ENCODE results near the gene SPAG8. TPM values are rescaled to one million over a fixed set of nuclear protein-coding genes. Genes with fewer than 3 reads are reported as not detected.

Gene SPAG8
- total RNA-seq, 1 experiment from 2014 or later: 0.07 TPM

DNA sequence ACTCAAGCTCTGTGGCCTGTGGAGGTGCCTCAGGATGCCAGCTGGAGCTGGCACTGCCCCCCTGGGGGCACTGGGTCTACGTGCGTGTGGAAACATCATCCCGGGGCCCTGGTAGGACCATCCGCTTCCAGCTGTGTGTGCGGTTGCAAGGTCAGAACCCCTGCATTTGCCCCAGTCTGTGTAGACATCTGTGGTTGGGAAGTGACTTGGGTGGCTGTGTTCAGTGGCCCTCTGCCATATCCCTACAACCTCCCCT, 29.5 kb upstream of the SPAG8 start:
- no peaks in the 10 kb centered on the region for H4K20me1 ChIP-seq (ENCODE audit: insufficient read depth, low read depth, low read length)
- no peak for DNase-seq
- no peaks in the 10 kb centered on the region for H3K27me3 ChIP-seq (ENCODE audit: low read length)
- H3K4me3 ChIP-seq (ENCODE audit: low read length): no peak overlapping the region
- H3K36me3 ChIP-seq (ENCODE audit: insufficient read depth, low read length): no peaks in the 10 kb centered on the region
- H3K9me3 ChIP-seq (ENCODE audit: low read length): no peaks in the 10 kb centered on the region
- peaks cover 15% of the 10 kb centered on the region for H3K4me1 ChIP-seq (ENCODE audit: low read length)
- H3K9me2 ChIP-seq (replicated peaks; ENCODE audit: insufficient read depth, low read length): no peaks in the 10 kb centered on the region
- no peak overlapping the region for H3K9ac ChIP-seq (ENCODE audit: low read length)
- no peaks in the 10 kb centered on the region for H3K79me2 ChIP-seq (ENCODE audit: low read length)
- H2AFZ ChIP-seq (ENCODE audit: low read length): no peak overlapping the region
- no peak overlapping the region for H3K27ac ChIP-seq (ENCODE audit: low read length)
- H3K4me2 ChIP-seq (ENCODE audit: low read depth, low read length, poor library complexity, severe bottlenecking): no peak overlapping the region

DNA sequence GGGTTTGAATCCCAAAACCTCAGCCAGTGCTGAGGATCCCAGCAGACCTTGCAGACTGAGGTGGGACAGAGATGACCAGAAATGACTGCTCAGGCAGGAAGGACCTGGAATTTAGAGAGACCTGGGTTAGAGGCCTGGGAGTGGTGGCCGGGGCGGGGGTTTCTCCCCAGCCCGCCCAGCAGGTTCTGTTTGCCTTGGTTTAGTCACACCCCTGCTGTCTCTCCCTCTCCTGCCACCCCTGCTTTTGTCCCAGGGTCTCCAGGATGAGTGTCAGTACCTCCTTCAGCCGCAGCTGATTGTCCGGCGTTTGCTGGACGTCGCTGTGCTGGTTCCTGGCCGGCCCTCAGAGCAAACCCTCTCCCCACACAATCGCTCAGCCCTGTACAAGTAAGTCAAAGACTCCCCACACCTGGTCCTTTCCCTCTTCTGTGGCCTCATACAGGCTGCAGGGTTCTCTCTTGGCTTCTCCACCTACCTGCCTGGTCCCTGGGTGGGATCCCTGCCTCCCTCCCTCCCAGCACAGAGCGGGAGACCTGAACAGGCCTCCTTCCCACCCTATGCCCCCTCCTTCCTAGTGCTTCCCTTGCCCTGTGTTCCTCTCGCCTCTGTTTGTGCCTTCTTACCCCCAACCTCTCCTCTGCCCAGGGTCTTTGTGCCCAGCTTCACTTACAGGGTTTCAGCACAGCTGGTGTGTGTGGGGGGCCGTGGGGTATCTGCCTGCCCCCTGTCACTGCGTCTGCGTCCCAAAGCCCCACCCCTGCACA, 29.0 kb upstream of the SPAG8 start:
- Histone ChIP-seq H3K9me2 (replicated peaks; ENCODE audit: insufficient read depth, low read length) (no peaks in the 10 kb centered on the region), H3K27ac (ENCODE audit: low read length) (no peak overlapping the region), H2AFZ (ENCODE audit: low read length) (no peak overlapping the region), H3K79me2 (ENCODE audit: low read length) (no peaks in the 10 kb centered on the region), H3K4me3 (ENCODE audit: low read length) (no peak overlapping the region), H3K36me3 (ENCODE audit: insufficient read depth, low read length) (no peaks in the 10 kb centered on the region), H3K9ac (ENCODE audit: low read length) (no peak overlapping the region), H3K4me1 (ENCODE audit: low read length) (peaks cover 15% of the 10 kb centered on the region), H3K27me3 (ENCODE audit: low read length) (no peaks in the 10 kb centered on the region), H4K20me1 (ENCODE audit: insufficient read depth, low read depth, low read length) (no peaks in the 10 kb centered on the region), H3K4me2 (ENCODE audit: low read depth, low read length, poor library complexity, severe bottlenecking) (no peak overlapping the region), H3K9me3 (ENCODE audit: low read length) (no peaks in the 10 kb centered on the region)
- no peak for DNase-seq

- Histone ChIP-seq H2AFZ (ENCODE audit: low read length) (no peak overlapping the region), H3K79me2 (ENCODE audit: low read length) (no peaks in the 10 kb centered on the region), H3K9ac (ENCODE audit: low read length) (no peak overlapping the region), H3K4me2 (ENCODE audit: low read depth, low read length, poor library complexity, severe bottlenecking) (no peak overlapping the region), H3K36me3 (ENCODE audit: insufficient read depth, low read length) (no peaks in the 10 kb centered on the region), H3K9me3 (ENCODE audit: low read length) (no peaks in the 10 kb centered on the region), H3K9me2 (replicated peaks; ENCODE audit: insufficient read depth, low read length) (no peaks in the 10 kb centered on the region), H3K4me1 (ENCODE audit: low read length) (peaks cover 6% of the 10 kb centered on the region), H4K20me1 (ENCODE audit: insufficient read depth, low read depth, low read length) (no peaks in the 10 kb centered on the region), H3K27ac (ENCODE audit: low read length) (no peak overlapping the region), H3K4me3 (ENCODE audit: low read length) (no peak overlapping the region), H3K27me3 (ENCODE audit: low read length) (no peaks in the 10 kb centered on the region)
- DNase-seq: no peak
Observed at GRCh38 chr9:35839926-35840325, 27.9 kb upstream of the SPAG8 start.

DNA sequence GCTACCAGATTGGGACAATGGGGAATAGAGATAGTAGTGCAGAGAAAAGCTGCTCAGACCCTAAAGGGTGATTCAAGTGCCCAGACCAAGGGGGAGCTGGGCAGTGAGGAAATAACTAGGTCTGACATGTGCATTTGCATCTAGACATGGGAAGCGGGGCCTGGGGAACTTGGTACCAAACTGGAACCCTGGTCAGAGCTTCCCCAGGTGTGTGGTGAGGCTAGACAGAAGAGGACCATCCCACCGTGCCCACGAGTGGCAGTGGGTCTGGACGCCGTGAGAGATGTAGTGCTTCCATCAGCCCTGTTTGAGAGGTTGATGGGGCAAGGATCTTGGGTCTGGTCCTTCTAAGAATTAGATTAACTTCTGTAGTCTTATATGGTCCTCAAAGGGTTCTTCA, 24.5 kb upstream of the SPAG8 start:
- Histone ChIP-seq H3K4me2 (ENCODE audit: low read depth, low read length, poor library complexity, severe bottlenecking) (no peak overlapping the region), H3K4me3 (ENCODE audit: low read length) (no peak overlapping the region), H3K79me2 (ENCODE audit: low read length) (no peaks in the 10 kb centered on the region), H3K9me3 (ENCODE audit: low read length) (no peaks in the 10 kb centered on the region), H3K4me1 (ENCODE audit: low read length) (0 out of 2 replicates have a peak, but pooled peaks cover 3% of the 10 kb centered on the region), H3K36me3 (ENCODE audit: insufficient read depth, low read length) (no peaks in the 10 kb centered on the region), H3K27ac (ENCODE audit: low read length) (no peak overlapping the region), H2AFZ (ENCODE audit: low read length) (no peak overlapping the region), H4K20me1 (ENCODE audit: insufficient read depth, low read depth, low read length) (no peaks in the 10 kb centered on the region), H3K27me3 (ENCODE audit: low read length) (no peaks in the 10 kb centered on the region), H3K9me2 (replicated peaks; ENCODE audit: insufficient read depth, low read length) (no peaks in the 10 kb centered on the region), H3K9ac (ENCODE audit: low read length) (no peak overlapping the region)
- DNase-seq: no peak

GRCh38 chr9:35835766-35836165, 23.7 kb upstream of the SPAG8 start:
- Histone ChIP-seq H3K79me2 (ENCODE audit: low read length) (no peaks in the 10 kb centered on the region), H3K9me3 (ENCODE audit: low read length) (no peaks in the 10 kb centered on the region), H3K36me3 (ENCODE audit: insufficient read depth, low read length) (no peaks in the 10 kb centered on the region), H2AFZ (ENCODE audit: low read length) (no peak overlapping the region), H3K4me1 (ENCODE audit: low read length) (0 out of 2 replicates have a peak, but pooled peaks cover 3% of the 10 kb centered on the region), H3K4me3 (ENCODE audit: low read length) (no peak overlapping the region), H4K20me1 (ENCODE audit: insufficient read depth, low read depth, low read length) (no peaks in the 10 kb centered on the region), H3K27me3 (ENCODE audit: low read length) (no peaks in the 10 kb centered on the region), H3K4me2 (ENCODE audit: low read depth, low read length, poor library complexity, severe bottlenecking) (no peak overlapping the region), H3K9me2 (replicated peaks; ENCODE audit: insufficient read depth, low read length) (no peaks in the 10 kb centered on the region), H3K9ac (ENCODE audit: low read length) (no peak overlapping the region), H3K27ac (ENCODE audit: low read length) (no peak overlapping the region)
- DNase-seq: no peak

- Histone ChIP-seq H3K36me3 (ENCODE audit: insufficient read depth, low read length) (no peaks in the 10 kb centered on the region), H3K9me3 (ENCODE audit: low read length) (no peaks in the 10 kb centered on the region), H3K4me1 (ENCODE audit: low read length) (0 out of 2 replicates have a peak, but pooled peaks cover 3% of the 10 kb centered on the region), H3K9me2 (replicated peaks; ENCODE audit: insufficient read depth, low read length) (no peaks in the 10 kb centered on the region), H3K27me3 (ENCODE audit: low read length) (no peaks in the 10 kb centered on the region), H3K27ac (ENCODE audit: low read length) (no peak overlapping the region), H3K9ac (ENCODE audit: low read length) (no peak overlapping the region), H4K20me1 (ENCODE audit: insufficient read depth, low read depth, low read length) (no peaks in the 10 kb centered on the region), H3K4me3 (ENCODE audit: low read length) (no peak overlapping the region), H3K79me2 (ENCODE audit: low read length) (no peaks in the 10 kb centered on the region), H2AFZ (ENCODE audit: low read length) (no peak overlapping the region), H3K4me2 (ENCODE audit: low read depth, low read length, poor library complexity, severe bottlenecking) (no peak overlapping the region)
- peak; percentile 70 for DNase-seq
Observed at GRCh38 chr9:35835216-35835632, 23.2 kb upstream of the SPAG8 start.

DNA sequence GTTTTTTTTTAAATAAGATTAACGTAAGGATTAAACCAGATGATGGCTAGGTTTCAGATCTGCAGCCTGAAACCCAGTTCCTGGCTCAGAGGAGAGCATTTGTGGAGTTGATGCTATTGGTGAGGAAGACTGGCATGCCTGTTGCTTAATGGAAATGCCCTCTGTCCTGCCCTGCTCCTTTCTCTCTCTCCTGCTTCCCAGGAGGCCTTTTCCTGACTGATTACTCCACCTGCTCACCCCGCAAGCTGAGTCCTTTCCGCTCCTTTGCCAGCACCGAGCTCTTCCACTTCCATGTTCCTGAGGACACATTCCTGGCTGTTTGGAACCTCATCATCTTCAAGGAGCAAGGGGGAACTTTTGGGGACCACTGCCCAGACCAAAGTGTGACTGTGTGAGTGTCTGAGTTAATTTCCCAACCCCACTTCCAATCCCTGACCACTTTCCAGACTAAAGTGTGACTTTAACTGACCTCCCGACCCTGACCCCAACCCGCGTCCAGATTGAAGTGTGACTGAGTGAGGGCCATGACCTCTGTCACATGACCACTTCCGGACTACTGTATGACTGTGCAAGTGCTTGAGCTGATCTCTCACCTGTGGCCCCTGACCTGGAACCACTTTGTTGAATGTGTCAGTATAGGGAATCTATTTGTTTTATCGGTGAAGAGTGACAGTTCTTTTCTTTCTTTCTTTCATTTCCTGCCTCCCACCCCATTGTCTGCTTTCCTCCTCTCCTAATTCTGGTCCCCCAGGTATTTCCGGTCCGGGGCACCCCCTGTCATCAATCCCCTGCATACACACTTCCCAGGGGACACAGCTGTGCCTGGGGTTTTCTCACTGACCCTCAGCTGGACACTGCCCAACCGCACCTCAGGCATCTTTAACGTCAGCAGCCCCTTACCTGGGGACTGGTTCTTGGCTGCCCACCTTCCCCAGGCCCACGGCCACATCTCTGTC, 22.5 kb upstream of the SPAG8 start:
- no peak for DNase-seq
- no peaks in the 10 kb centered on the region for H3K79me2 ChIP-seq (ENCODE audit: low read length)
- no peaks in the 10 kb centered on the region for H3K9me3 ChIP-seq (ENCODE audit: low read length)
- peaks cover 7% of the 10 kb centered on the region for H3K4me1 ChIP-seq (ENCODE audit: low read length)
- H3K27me3 ChIP-seq (ENCODE audit: low read length): no peaks in the 10 kb centered on the region
- no peak overlapping the region for H2AFZ ChIP-seq (ENCODE audit: low read length)
- no peak overlapping the region for H3K27ac ChIP-seq (ENCODE audit: low read length)
- H3K4me3 ChIP-seq (ENCODE audit: low read length): no peak overlapping the region
- no peak overlapping the region for H3K9ac ChIP-seq (ENCODE audit: low read length)
- no peak overlapping the region for H3K4me2 ChIP-seq (ENCODE audit: low read depth, low read length, poor library complexity, severe bottlenecking)
- no peaks in the 10 kb centered on the region for H4K20me1 ChIP-seq (ENCODE audit: insufficient read depth, low read depth, low read length)
- no peaks in the 10 kb centered on the region for H3K36me3 ChIP-seq (ENCODE audit: insufficient read depth, low read length)
- no peaks in the 10 kb centered on the region for H3K9me2 ChIP-seq (replicated peaks; ENCODE audit: insufficient read depth, low read length)

DNA sequence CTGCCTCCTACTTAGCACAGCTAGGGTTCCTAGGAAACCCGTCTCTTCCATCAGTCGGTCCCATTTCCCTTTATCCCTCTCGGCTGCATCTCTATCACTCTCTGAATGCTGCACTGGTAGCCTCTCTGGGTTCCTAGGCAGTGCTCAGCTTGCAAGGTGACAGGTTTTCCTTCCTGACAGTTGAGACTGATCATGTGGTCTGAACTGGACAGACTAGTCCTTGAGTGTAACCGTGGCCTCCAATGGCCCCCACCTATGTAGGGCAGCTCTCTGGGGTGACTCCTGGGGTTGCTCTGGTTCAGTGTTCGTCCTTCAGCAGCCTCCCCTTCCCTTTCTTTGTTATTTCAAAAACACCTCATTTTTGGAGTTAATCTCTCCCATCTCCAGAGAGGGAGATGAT, 20.8 kb upstream of the SPAG8 start:
- no peak for DNase-seq
- Histone ChIP-seq H3K36me3 (ENCODE audit: insufficient read depth, low read length) (no peaks in the 10 kb centered on the region), H3K9ac (ENCODE audit: low read length) (no peak overlapping the region), H3K27ac (ENCODE audit: low read length) (no peak overlapping the region), H3K4me2 (ENCODE audit: low read depth, low read length, poor library complexity, severe bottlenecking) (no peak overlapping the region), H3K4me3 (ENCODE audit: low read length) (no peak overlapping the region), H3K79me2 (ENCODE audit: low read length) (no peaks in the 10 kb centered on the region), H3K4me1 (ENCODE audit: low read length) (peaks cover 14% of the 10 kb centered on the region), H3K9me3 (ENCODE audit: low read length) (no peaks in the 10 kb centered on the region), H4K20me1 (ENCODE audit: insufficient read depth, low read depth, low read length) (no peaks in the 10 kb centered on the region), H3K27me3 (ENCODE audit: low read length) (no peaks in the 10 kb centered on the region), H3K9me2 (replicated peaks; ENCODE audit: insufficient read depth, low read length) (no peaks in the 10 kb centered on the region), H2AFZ (ENCODE audit: low read length) (no peak overlapping the region)

Measured in Karpas-422 (cell line).